GM21447 (cell line): ENCODE results near the gene MAN1C1.
"Not testable (repeated sequence)": the region's sequence is repeated elsewhere in the genome, so short reads cannot be mapped to it uniquely, and the experiment has no call there.

Source experiments
- ATAC-seq: cut with Tn5 transposase; IDR thresholded peaks from one replicate; pipeline ENCODE4 v1.9.1; 2021; ENCODE audit not compliant: unreplicated experiment

Gene MAN1C1

GRCh38 chr1:25733271-25733670, 116.7 kb downstream of the MAN1C1 start:
- ATAC-seq = no peak

- not testable (repeated sequence) for ATAC-seq
These were observed 118.4 kb downstream of the MAN1C1 start for GRCh38 chr1:25734991-25735390.

GRCh38 chr1:25735956-25736529, 119.5 kb downstream of the MAN1C1 start:
- ATAC-seq = no peak

- ATAC-seq = no peak
These were observed 120.5 kb downstream of the MAN1C1 start for GRCh38 chr1:25737130-25737529.

- ATAC-seq = no peak
These were observed 121.9 kb downstream of the MAN1C1 start for GRCh38 chr1:25738499-25738898.

DNA sequence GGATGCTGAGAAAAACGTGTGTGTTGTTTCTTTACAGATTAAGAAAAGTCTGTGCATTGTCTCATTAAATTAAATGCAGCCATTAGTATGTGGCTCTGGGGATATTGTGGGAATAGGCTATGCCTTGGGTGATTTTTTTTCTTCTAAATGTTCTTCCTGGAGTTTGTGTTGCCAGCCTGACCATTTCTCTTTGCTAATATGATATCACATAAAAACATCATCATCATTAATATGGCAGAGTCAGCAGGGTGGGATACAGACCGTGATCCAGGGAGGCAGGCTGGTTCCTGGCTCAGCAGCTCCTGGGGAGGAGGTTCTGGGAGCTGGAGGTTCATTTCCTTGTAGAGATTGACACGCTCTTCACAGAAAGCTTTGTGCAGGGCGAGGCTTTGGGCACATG, 122.8 kb downstream of the MAN1C1 start:
- ATAC-seq = no peak

- ATAC-seq = no peak
These were observed 123.5 kb downstream of the MAN1C1 start for GRCh38 chr1:25740071-25740470.

DNA sequence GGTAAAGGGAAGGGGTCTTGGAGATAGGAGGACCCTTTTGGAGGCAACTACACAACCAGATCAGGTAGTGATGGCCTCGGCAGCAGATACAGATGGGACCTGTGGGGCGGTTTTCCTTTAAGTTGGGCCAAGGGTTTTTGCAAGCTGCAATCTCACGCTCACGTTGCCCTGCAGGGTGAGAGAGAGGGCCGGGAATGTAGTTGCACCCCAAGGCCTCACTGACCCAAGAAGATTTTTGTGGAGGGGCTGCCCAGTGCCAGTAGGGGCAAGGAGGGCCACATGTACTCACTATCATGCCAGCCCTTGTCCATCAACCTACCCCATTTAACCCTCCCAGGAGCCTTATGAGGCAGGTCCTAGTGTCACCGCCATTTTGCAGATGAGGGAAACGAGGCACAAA, 125.7 kb downstream of the MAN1C1 start:
- no peak for ATAC-seq

DNA sequence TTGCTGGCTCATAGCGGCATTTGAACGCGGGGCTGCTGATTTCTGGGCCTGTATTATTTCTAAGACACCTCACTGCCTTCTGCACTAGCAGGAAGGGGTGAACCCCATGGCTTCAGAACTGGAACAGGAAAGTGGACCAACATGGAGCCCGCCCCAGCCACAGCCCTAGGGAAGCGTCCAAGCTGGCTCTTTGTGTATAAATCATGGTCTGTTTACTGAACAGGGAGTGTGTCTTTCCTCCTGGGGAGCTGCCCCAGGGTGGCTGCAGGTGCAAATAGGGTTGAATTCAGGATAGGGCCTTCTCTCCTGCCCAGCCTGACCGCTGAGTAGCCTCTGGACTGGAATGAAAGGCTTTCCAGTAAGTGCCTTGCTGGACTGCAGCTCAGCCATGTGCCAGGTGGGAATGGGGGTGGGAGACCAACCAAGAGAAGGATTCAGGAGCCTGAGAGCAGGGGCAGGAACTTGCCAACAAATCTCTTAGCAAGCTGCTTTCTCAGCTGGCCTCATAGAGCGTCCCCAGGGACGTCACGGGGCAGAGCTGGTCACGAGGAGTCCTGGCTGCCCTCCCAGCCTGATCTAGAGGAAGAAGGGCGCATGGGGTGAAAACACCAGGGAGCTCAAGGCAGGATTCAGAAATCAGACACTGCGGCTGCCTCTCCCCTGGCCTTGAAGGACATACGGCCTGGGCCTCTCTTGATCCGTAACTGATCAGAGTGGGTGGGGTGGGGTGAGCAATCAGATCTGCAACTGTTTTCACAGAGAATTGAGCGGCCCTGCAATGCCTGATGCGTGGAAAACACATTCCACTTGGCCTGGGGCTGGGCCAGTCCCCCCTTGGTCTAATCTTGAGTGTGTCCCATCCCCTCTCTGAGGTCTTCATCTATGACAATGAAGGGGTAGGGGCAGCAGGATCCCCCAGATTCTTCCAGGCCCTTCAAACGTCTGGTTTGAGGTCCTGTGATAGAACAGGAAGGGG, 126.9 kb downstream of the MAN1C1 start:
- ATAC-seq = no peak

DNA sequence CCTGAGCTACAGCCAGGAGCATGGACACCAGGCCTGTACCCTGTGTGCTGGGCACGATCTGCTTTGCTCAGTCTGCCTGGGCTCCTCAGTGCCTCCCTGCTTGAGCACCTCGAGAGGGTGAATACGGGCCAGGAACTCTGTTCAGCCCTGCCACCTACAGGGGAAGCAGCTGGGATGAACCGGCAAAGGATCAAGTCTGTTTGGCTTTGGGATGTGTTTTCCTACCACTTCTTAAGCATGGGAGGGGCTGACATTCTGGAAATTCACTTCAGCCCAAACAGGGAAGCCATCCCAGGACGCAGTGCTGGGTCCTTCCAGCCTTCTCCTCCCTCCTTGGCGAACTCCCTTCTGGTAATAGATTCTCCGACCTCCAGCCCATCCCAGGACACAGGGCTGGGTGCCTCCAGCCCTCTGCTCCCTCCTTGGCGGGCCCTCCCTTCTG, 127.6 kb downstream of the MAN1C1 start:
- ATAC-seq = no peak

GRCh38 chr1:25744636-25745425, 128.2 kb downstream of the MAN1C1 start:
- no peak for ATAC-seq

DNA sequence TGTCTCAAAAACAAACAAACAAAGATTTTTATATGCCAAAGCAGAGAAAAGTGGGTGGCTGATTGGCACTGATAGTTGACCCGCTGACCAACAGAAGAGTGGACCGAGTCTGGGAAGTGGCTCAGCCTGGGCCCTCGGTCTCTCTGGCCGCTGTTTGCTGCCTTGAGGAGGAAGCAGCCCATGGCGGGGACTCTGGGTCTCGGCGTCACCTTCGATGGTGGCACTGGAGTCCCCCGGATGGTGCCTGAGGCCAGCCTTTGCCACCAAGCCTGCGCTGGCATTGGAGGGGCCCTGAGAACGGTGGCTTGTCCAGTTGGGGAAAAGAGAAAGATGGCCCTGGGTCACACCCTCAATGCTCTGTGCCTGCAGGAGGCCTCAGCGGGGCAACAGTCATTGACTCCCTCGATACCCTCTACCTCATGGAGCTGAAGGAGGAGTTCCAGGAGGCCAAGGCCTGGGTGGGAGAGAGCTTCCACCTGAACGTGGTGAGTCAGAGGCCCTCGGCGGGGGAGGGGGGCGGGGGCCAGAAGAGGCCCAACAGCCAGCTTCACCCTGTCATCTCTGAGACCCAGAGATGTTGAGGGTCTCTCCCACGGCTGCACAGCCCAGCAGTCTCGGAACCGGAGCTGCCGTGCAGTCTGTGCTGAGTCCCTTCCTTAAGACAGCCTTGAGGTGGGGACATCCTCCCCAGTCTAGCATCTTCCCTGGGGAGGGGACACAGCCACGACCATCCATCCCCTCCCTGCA, 129.9 kb downstream of the MAN1C1 start:
- no peak for ATAC-seq

DNA sequence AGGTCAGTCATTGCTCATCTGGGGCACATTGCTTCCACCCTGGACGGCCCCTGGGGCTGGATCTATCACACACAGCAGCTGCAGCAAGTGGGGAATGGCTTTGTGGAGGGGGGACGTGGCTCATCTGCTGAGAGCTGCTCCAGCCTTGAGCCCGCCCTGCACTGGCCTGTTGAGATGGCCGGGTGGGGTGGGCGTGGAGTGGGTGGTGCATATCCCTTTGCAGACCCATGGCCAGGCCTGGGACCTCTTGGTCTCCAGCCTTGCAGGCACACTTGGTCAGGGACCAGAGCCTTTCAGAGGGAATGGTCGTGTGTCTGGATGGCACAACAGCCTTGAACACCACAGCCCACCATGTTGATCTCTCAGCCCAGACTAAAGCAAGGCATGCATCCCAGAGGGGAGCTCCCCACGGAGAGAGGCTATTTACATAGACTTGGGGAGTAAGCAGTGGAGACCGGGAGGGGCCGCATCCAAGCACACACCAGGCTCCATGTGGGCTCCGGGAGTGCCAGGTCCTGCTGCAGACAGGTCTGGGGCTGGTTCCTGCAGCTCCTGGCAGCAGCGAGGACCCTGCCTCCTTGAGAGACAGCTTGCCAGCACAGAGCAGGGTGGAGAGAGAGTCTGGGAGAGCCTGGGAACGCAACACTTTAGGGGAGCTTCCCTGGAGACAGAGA, 130.6 kb downstream of the MAN1C1 start:
- ATAC-seq = no peak

DNA sequence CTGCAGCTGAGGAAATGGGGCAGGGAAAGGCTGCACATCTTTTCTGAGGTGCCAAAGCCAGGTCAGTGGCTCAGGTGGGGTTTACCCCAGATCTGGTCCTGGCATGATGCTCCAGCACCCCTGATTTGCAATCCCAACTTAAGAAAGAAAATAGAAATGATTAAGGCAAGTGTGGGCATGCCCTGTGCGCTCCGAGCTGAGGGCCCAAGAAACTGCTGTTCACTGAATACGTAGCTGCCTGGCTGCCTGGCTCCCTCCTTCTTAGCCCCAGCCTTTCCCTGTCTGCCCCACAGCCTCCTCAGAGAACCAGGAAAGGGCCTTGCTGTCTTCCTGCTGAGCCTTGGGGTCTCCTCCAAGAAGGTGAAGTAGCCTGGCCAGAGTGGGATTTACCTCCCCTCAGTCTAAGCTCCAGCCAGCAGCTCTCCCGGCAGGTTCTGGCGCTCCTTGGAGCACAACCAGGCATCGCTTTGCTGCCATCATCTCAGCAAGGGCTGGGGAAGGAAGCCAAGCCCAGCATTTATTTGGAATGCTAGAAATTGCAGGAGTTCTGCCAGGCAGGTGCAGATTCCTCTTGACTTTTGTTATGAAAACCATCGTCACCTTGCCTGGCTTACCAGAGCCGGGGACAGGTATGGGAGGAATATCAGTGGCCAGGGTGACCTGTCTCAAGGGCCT, 132.1 kb downstream of the MAN1C1 start:
- no peak for ATAC-seq

- ATAC-seq = no peak
These were observed 134.5 kb downstream of the MAN1C1 start for GRCh38 chr1:25750923-25751605.

GRCh38 chr1:25754470-25755181, 138.0 kb downstream of the MAN1C1 start:
- ATAC-seq = no peak

DNA sequence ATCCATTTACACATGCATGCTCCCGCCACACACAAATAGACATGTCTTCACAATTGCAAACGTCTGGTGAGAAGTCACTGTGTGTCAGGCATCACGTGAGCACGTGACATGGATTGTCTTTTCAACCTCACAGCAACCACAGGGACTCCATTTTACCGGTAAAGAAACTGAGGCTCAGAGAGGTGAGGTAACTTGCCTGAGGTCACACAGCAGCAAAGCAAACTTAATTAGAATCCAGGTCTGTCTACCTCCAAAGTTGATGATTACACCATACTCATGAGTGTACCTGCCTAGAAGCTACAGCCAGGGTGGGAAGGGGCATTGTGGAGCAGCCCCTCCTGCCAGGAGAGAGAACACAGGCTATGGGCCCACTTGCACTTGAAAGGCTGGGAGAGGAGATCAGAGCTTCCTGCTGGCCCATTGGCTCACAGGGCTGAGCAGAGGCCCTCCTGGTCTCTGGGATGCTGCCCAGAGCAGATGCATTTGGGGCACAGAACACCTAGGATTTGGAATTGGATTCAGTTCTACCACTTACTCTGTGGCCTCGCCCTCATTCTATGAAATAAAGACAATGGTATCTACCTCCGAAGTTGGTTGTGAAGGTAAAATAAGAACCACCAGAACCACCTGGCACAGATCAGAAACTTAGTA, 139.0 kb downstream of the MAN1C1 start:
- no peak for ATAC-seq

GRCh38 chr1:25756215-25756614, 139.6 kb downstream of the MAN1C1 start:
- ATAC-seq = no peak
